ENCODE results near the gene SPOUT1. TPM values are rescaled to one million over a fixed set of nuclear protein-coding genes. Genes with fewer than 3 reads are reported as not detected.

SPOUT1 gene
- total and polyA plus RNA-seq, 2 of the 13 experiments (the other 11 are each of a cell fraction or from before 2014, with no cell fraction given), result 39.0 to 45.8 TPM

DNA sequence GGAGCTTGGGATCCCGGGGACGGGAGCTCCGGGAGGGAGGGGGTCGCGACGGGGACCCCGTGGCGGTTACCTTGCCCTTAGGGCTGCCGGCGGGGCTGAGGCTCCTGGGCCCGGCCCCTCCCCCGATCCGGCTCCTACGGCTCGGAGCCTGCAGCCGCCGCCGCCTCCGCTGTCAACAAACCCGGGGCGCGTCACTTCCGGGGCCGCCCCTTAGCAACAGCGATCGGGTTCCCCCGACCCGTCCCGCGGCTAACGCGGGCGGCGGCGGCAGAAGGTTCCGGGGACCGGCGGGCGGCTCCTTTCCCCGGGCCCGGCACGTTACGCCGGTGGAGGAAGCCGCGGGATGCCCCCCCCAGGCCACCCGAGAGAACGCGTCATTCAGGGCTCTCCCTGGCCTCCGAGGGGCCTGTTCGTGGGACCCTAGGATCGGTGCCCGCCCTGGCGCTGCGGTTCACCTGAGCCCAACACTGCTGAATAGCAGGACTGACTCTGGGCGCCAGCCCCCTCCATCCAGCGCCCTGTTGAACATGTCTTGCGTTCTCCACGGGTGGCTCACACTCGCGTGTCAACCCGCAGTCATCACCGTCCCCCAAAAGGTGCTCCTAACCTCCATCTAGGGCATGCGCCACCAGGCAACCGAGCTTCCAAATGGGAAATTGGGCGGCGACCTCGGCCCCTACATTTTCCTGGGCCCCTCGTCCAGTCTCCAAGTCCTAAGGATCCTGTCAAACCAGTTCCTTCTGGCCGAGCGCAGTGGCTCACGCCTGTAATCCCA lies 57.7 kb downstream of the SPOUT1 start, which contains the start of gene ZER1 (continued):
- TF ChIP-seq, protein P1, sequence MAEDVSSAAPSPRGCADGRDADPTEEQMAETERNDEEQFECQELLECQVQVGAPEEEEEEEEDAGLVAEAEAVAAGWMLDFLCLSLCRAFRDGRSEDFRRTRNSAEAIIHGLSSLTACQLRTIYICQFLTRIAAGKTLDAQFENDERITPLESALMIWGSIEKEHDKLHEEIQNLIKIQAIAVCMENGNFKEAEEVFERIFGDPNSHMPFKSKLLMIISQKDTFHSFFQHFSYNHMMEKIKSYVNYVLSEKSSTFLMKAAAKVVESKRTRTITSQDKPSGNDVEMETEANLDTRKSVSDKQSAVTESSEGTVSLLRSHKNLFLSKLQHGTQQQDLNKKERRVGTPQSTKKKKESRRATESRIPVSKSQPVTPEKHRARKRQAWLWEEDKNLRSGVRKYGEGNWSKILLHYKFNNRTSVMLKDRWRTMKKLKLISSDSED (CRISPR knock-in tag; IDR thresholded peaks at IDR 0.05), result peak; percentile 85; the same call in 1 of the 2 replicates
- TF ChIP-seq NR2C2 (CRISPR knock-in tag; IDR thresholded peaks at IDR 0.05; ENCODE audit: borderline replicate concordance), result peak; percentile 89
- TF ChIP-seq ZSCAN29 (CRISPR knock-in tag; conservative IDR thresholded peaks at IDR 0.05), result no peak
- TF ChIP-seq FIP1L1 (IDR thresholded peaks at IDR 0.05; ENCODE audit: borderline replicate concordance, insufficient read depth, low read depth, low read length), result no peak
- no peak; the same call in 1 of the 2 replicates for TF ChIP-seq ZNF460 (CRISPR knock-in tag; IDR thresholded peaks at IDR 0.05; ENCODE audit: borderline replicate concordance)
- peak; percentile 32; the same call in 1 of the 2 replicates for TF ChIP-seq ZNF441 (CRISPR knock-in tag; IDR thresholded peaks at IDR 0.05; ENCODE audit: borderline replicate concordance)
- TF ChIP-seq NAIF1 (CRISPR knock-in tag; IDR thresholded peaks at IDR 0.05; ENCODE audit: borderline replicate concordance), result 0 out of 2 replicates have a peak, but pooled peaks have one; percentile 47
- peak; percentile 77 for TF ChIP-seq MAZ (IDR thresholded peaks at IDR 0.05; ENCODE audit: borderline replicate concordance, low read depth, low read length)
- no peak; the same call in 1 of the 2 replicates for TF ChIP-seq MAZ (CRISPR knock-in tag; IDR thresholded peaks at IDR 0.05; ENCODE audit: low read depth)
- TF ChIP-seq RORA (CRISPR knock-in tag; IDR thresholded peaks at IDR 0.05), result no peak
- TF ChIP-seq YY1 (IDR thresholded peaks at IDR 0.05; ENCODE audit: insufficient read depth, insufficient replicate concordance, low read depth, low read length), result peak; percentile 86
- peak; percentile 74 for TF ChIP-seq ZNF317 (CRISPR knock-in tag; IDR thresholded peaks at IDR 0.05)
- peak; percentile 90 for TF ChIP-seq ZNF331 (CRISPR knock-in tag; IDR thresholded peaks at IDR 0.05)
- TF ChIP-seq ZNF160 (CRISPR knock-in tag; IDR thresholded peaks at IDR 0.05), result 0 out of 2 replicates have a peak, but pooled peaks have one; percentile 32
- TF ChIP-seq, protein P2, sequence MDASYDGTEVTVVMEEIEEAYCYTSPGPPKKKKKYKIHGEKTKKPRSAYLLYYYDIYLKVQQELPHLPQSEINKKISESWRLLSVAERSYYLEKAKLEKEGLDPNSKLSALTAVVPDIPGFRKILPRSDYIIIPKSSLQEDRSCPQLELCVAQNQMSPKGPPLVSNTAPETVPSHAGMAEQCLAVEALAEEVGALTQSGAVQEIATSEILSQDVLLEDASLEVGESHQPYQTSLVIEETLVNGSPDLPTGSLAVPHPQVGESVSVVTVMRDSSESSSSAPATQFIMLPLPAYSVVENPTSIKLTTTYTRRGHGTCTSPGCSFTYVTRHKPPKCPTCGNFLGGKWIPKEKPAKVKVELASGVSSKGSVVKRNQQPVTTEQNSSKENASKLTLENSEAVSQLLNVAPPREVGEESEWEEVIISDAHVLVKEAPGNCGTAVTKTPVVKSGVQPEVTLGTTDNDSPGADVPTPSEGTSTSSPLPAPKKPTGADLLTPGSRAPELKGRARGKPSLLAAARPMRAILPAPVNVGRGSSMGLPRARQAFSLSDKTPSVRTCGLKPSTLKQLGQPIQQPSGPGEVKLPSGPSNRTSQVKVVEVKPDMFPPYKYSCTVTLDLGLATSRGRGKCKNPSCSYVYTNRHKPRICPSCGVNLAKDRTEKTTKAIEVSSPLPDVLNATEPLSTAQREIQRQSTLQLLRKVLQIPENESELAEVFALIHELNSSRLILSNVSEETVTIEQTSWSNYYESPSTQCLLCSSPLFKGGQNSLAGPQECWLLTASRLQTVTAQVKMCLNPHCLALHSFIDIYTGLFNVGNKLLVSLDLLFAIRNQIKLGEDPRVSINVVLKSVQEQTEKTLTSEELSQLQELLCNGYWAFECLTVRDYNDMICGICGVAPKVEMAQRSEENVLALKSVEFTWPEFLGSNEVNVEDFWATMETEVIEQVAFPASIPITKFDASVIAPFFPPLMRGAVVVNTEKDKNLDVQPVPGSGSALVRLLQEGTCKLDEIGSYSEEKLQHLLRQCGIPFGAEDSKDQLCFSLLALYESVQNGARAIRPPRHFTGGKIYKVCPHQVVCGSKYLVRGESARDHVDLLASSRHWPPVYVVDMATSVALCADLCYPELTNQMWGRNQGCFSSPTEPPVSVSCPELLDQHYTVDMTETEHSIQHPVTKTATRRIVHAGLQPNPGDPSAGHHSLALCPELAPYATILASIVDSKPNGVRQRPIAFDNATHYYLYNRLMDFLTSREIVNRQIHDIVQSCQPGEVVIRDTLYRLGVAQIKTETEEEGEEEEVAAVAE (CRISPR knock-in tag; IDR thresholded peaks at IDR 0.05; ENCODE audit: borderline replicate concordance), result peak; percentile 87; the same call in 1 of the 2 replicates
- TF ChIP-seq CBX5 (CRISPR knock-in tag; IDR thresholded peaks at IDR 0.05; ENCODE audit: borderline replicate concordance), result peak; percentile 61; the same call in 1 of the 2 replicates
- TF ChIP-seq PHF8 (CRISPR knock-in tag; IDR thresholded peaks at IDR 0.05), result peak; percentile 81
- peak; percentile 63; the same call in 1 of the 2 replicates for TF ChIP-seq PRMT3 (CRISPR knock-in tag; IDR thresholded peaks at IDR 0.05; ENCODE audit: borderline replicate concordance, low read depth)
- peak; percentile 86 for TF ChIP-seq KDM5A (IDR thresholded peaks at IDR 0.05; ENCODE audit: borderline replicate concordance, low read length)
- TF ChIP-seq, protein P3, sequence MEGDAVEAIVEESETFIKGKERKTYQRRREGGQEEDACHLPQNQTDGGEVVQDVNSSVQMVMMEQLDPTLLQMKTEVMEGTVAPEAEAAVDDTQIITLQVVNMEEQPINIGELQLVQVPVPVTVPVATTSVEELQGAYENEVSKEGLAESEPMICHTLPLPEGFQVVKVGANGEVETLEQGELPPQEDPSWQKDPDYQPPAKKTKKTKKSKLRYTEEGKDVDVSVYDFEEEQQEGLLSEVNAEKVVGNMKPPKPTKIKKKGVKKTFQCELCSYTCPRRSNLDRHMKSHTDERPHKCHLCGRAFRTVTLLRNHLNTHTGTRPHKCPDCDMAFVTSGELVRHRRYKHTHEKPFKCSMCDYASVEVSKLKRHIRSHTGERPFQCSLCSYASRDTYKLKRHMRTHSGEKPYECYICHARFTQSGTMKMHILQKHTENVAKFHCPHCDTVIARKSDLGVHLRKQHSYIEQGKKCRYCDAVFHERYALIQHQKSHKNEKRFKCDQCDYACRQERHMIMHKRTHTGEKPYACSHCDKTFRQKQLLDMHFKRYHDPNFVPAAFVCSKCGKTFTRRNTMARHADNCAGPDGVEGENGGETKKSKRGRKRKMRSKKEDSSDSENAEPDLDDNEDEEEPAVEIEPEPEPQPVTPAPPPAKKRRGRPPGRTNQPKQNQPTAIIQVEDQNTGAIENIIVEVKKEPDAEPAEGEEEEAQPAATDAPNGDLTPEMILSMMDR (CRISPR knock-in tag; IDR thresholded peaks at IDR 0.05), result peak; percentile 36; the same call in 1 of the 2 replicates
- TF ChIP-seq BRCA1 (CRISPR knock-in tag; IDR thresholded peaks at IDR 0.05), result no peak
